SK-N-SH (cell line): Measurements from ENCODE around the gene SEPTIN7. TPM values are rescaled to one million over a fixed set of nuclear protein-coding genes. Genes with fewer than 3 reads are reported as not detected.

Source experiments
- CTCF ChIA-PET: fragments of 300-600, 350-600 bp; formaldehyde crosslinking; extraction: SDS; loops from one replicate; lab custom pipeline; 2021; lab: Yijun Ruan, JAX
- POLR2A ChIA-PET: fragments of 350-600 bp; sonication (Branson Sonifier 250); formaldehyde crosslinking; extraction: SDS; loops from one replicate; lab custom pipeline; 2020; ENCODE audit warnings: antibody characterized with exemption, inconsistent platforms; lab: Yijun Ruan, JAX
- DNase-seq: peaks from one replicate; pipeline ENCODE4 v3.0.0; 2012
- H2AFZ ChIP-seq: fragments of 200-600 bp; sonication (generic); 2 replicates; pipeline ENCODE4 v1.8.1; 2016; ENCODE audit warnings: antibody characterized with exemption, mild to moderate bottlenecking, low read depth
- H3F3A ChIP-seq: fragments of 200-600 bp; sonication (generic); replicated peaks from 2 replicates; pipeline ENCODE3; 2016; ENCODE audit warnings: antibody characterized with exemption, mild to moderate bottlenecking; ENCODE audit not compliant: insufficient read depth
- H3K27ac ChIP-seq, 2 experiments: fragments of 200-500 bp in 1 of 2; fragments of 200-600 bp in 1 of 2; sonication (Bioruptor generic) in 1 of 2; sonication (generic), shearing (Covaris generic) in 1 of 2; 2 replicates each; pipeline versions ENCODE4 v1.5.1 to v1.6.1; 2014 to 2016; ENCODE audit warnings: low read depth in 2 of 2, inconsistent platforms in 1 of 2, low read length in 1 of 2, mild to moderate bottlenecking in 1 of 2, mixed read lengths in 1 of 2
- H3K27me3 ChIP-seq: fragments of 200-600 bp; sonication (generic), shearing (Covaris generic); 2 replicates; pipeline ENCODE4 v1.6.1; 2016; ENCODE audit warnings: mixed run types; ENCODE audit not compliant: insufficient read depth
- H3K36me3 ChIP-seq, 2 experiments: fragments of 200-500 bp in 1 of 2; fragments of 200-600 bp in 1 of 2; sonication (Bioruptor generic) in 1 of 2; sonication (generic) in 1 of 2; replicated peaks in 1 of 2; 2 replicates each; pipeline versions ENCODE3 to v1.5.1; 2014 to 2016; ENCODE audit warnings: low read length in 1 of 2, mild to moderate bottlenecking in 1 of 2; ENCODE audit not compliant: insufficient read depth in 2 of 2, control insufficient read depth in 1 of 2
- H3K4me1 ChIP-seq, 2 experiments: fragments of 200-500 bp in 1 of 2; fragments of 200-600 bp in 1 of 2; sonication (Bioruptor generic) in 1 of 2; sonication (generic), shearing (Covaris generic) in 1 of 2; 2 replicates each; pipeline versions ENCODE4 v1.5.1 to v1.6.1; 2014 to 2016; ENCODE audit warnings: low read depth in 1 of 2, low read length in 1 of 2, mixed run types in 1 of 2; ENCODE audit not compliant: insufficient read depth in 2 of 2, control insufficient read depth in 1 of 2
- H3K4me2 ChIP-seq: fragments of 200-600 bp; sonication (generic), shearing (Covaris generic); 2 replicates; pipeline ENCODE4 v1.6.1; 2017; ENCODE audit warnings: mixed run types
- H3K4me3 ChIP-seq, 2 experiments: fragments of 200-500 bp in 1 of 2; fragments of 200-600 bp in 1 of 2; sonication (Bioruptor generic) in 1 of 2; sonication (generic), shearing (Covaris generic) in 1 of 2; 2 replicates each; pipeline versions ENCODE4 v1.5.1 to v1.8.1; 2014 to 2016; ENCODE audit warnings: low read depth in 2 of 2, inconsistent platforms in 1 of 2, low read length in 1 of 2, mild to moderate bottlenecking in 1 of 2, mixed read lengths in 1 of 2, moderate library complexity in 1 of 2
- H3K79me2 ChIP-seq: fragments of 200-600 bp; sonication (generic); 2 replicates; pipeline ENCODE4 v1.8.1; 2017; ENCODE audit warnings: mild to moderate bottlenecking; ENCODE audit not compliant: insufficient read depth
- H3K9ac ChIP-seq: fragments of 200-600 bp; sonication (generic); 2 replicates; pipeline ENCODE4 v1.6.1; 2017; ENCODE audit warnings: mixed run types
- H3K9me2 ChIP-seq: fragments of 200-600 bp; sonication (generic); 2 replicates; pipeline ENCODE4 v1.6.1; 2017; ENCODE audit warnings: mixed run types
- H3K9me3 ChIP-seq: fragments of 200-600 bp; sonication (generic); 2 replicates; pipeline ENCODE4 v1.6.1; 2017; ENCODE audit warnings: mixed run types, mild to moderate bottlenecking, moderate library complexity
- H4K20me1 ChIP-seq: fragments of 200-600 bp; sonication (generic); 2 replicates; pipeline ENCODE4 v1.6.1; 2017; ENCODE audit warnings: mild to moderate bottlenecking, mixed run types; ENCODE audit not compliant: insufficient read depth
- CHD2 ChIP-seq: fragments of 150-350 bp; IDR thresholded peaks from 2 replicates; pipeline ENCODE4 v1.6.1; 2018; ENCODE audit warnings: low read length; ENCODE audit not compliant: partially characterized antibody
- ELF1 ChIP-seq: IDR thresholded peaks from 2 replicates; pipeline ENCODE4 v1.4.0; 2012
- EP300 ChIP-seq, 2 experiments: IDR thresholded peaks; 2 replicates each; pipeline versions ENCODE4 v1.4.0 to v1.6.1; 2012; ENCODE audit warnings: borderline replicate concordance in 1 of 2, low read depth in 1 of 2, low read length in 1 of 2
- EZH2phosphoT487 ChIP-seq: fragments of 200-600 bp; sonication (generic); IDR thresholded peaks from 2 replicates; pipeline ENCODE4 v1.6.1; 2017; ENCODE audit warnings: low read depth, mixed run types, mild to moderate bottlenecking, antibody characterized with exemption, moderate library complexity, borderline replicate concordance
- GABPA ChIP-seq: IDR thresholded peaks from 2 replicates; pipeline ENCODE4 v1.4.0; 2012; ENCODE audit warnings: low read depth, mild to moderate bottlenecking
- GATA2 ChIP-seq: sonication (generic); formaldehyde crosslinking; IDR thresholded peaks from 2 replicates; pipeline ENCODE4 v1.5.0; 2020; ENCODE audit warnings: mild to moderate bottlenecking, missing genetic modification reagents
- MEF2A ChIP-seq: IDR thresholded peaks from 2 replicates; pipeline ENCODE4 v1.4.0; 2012; ENCODE audit warnings: low read depth, borderline replicate concordance
- MXI1 ChIP-seq: IDR thresholded peaks from 2 replicates; pipeline ENCODE4 v1.6.1; 2012; ENCODE audit warnings: mild to moderate bottlenecking, low read depth, low read length, improper control_type of control experiment
- NFIC ChIP-seq: IDR thresholded peaks from 2 replicates; pipeline ENCODE4 v1.4.0; 2012; ENCODE audit warnings: borderline replicate concordance
- RAD21 ChIP-seq: IDR thresholded peaks from 2 replicates; pipeline ENCODE4 v1.6.1; 2012; ENCODE audit warnings: mild to moderate bottlenecking, low read length
- RCOR1 ChIP-seq: fragments of 150-350 bp; IDR thresholded peaks from 2 replicates; pipeline ENCODE4 v1.6.1; 2017; ENCODE audit warnings: antibody characterized with exemption, low read length
- RXRA ChIP-seq: IDR thresholded peaks from 2 replicates; pipeline ENCODE4 v1.4.0; 2012; ENCODE audit warnings: low read depth, mild to moderate bottlenecking, borderline replicate concordance
- TCF12 ChIP-seq: IDR thresholded peaks from 2 replicates; pipeline ENCODE4 v1.4.0; 2012
- YY1 ChIP-seq: IDR thresholded peaks from 2 replicates; pipeline ENCODE4 v1.4.0; 2012; ENCODE audit warnings: low read depth, mild to moderate bottlenecking
- WGBS: methylation state at CpG from one replicate; pipeline ENCODE4 v1.1.6; 2017; ENCODE audit warnings: low lambda C conversion rate; 5-methylcytosine and 5-hydroxymethylcytosine counted together
- polyA plus RNA-seq, 3 experiments: library from polyadenylated mRNA; depleted of rRNA; stranded (reverse); fragments of >200 nt; gene quantifications; 2 replicates each; pipeline ENCODE4 v1.2.3, GENCODE V29; 2012
- TF ChIP-seq, protein P1 (sequence below): IDR thresholded peaks from 2 replicates; pipeline ENCODE4 v1.6.1; 2012; ENCODE audit warnings: mild to moderate bottlenecking, low read depth, low read length, moderate library complexity
- TF ChIP-seq, protein P2 (sequence below): IDR thresholded peaks from 2 replicates; pipeline ENCODE4 v1.4.0; 2012; ENCODE audit warnings: low read depth
- TF ChIP-seq, protein P3 (sequence below): fragments of 150-350 bp; IDR thresholded peaks from 2 replicates; pipeline ENCODE4 v1.6.1; 2016; ENCODE audit warnings: mild to moderate bottlenecking, low read depth, low read length
- TF ChIP-seq, protein P4 (sequence below): IDR thresholded peaks from 2 replicates; pipeline ENCODE4 v1.4.0; 2012; ENCODE audit warnings: low read depth, borderline replicate concordance

The SEPTIN7 gene
- polyA plus RNA-seq, 1 of the 3 experiments (the other 2 are of a cell fraction), result 119 TPM

DNA sequence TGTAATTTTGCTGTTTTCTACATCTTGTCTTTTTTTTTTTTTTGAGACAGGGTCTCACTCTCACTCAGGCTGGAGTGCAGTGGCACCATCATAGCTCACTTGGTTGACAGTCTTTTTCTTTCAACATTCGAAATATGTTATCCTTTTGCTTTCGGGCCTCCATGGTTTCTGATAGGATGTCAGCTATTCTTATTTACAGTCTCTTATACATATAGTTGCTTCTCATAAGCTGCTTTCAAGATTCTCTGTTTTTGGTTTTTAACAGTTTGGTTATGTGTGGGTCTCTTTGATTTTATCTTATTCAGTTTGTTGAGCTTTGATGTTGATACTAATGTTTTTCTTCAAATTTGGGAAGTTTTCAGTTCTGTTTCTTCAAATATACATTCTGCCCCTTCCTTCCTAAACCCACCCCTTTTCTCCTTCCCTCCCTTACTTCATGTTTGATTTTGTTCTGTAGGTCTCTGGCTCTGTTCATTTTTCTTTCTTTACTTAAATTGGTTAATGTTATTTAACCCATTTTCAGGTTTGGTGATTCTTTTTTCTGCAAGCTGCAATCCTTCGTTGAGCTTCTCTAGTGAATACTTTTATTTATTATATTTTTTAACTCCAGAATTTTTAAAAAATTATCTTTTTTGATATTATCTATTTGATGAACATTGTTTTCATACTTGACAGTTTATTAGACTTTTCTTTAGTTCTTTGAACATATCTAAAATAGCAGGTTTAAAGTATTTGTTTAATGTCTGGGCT is 19.3 kb downstream of the SEPTIN7 start:
- Histone ChIP-seq H4K20me1 (peaks cover 95% of the 10 kb centered on the region), H3K36me3 (peaks cover 0 to 35% of the 10 kb centered on the region in 2 experiments), H2AFZ (no peak overlapping the region), H3K9me2 (no peaks in the 10 kb centered on the region), H3K4me2 (no peak overlapping the region), H3K9ac (no peak overlapping the region), H3K4me1 (peaks cover 3 to 11% of the 10 kb centered on the region in 2 experiments; a peak in 2 of 4 replicates), H3K27ac (peak overlapping the region in 1 of 2 experiments; percentile 81; a peak in 1 of 4 replicates), H3K27me3 (no peaks in the 10 kb centered on the region), H3K79me2 (peaks cover 100% of the 10 kb centered on the region), H3K9me3 (peaks cover 9% of the 10 kb centered on the region; the same call in 1 of the 2 replicates), H3K4me3 (no peak overlapping the region), H3F3A (no peaks in the 10 kb centered on the region)
- no peak for DNase-seq
- TF ChIP-seq, protein P1, sequence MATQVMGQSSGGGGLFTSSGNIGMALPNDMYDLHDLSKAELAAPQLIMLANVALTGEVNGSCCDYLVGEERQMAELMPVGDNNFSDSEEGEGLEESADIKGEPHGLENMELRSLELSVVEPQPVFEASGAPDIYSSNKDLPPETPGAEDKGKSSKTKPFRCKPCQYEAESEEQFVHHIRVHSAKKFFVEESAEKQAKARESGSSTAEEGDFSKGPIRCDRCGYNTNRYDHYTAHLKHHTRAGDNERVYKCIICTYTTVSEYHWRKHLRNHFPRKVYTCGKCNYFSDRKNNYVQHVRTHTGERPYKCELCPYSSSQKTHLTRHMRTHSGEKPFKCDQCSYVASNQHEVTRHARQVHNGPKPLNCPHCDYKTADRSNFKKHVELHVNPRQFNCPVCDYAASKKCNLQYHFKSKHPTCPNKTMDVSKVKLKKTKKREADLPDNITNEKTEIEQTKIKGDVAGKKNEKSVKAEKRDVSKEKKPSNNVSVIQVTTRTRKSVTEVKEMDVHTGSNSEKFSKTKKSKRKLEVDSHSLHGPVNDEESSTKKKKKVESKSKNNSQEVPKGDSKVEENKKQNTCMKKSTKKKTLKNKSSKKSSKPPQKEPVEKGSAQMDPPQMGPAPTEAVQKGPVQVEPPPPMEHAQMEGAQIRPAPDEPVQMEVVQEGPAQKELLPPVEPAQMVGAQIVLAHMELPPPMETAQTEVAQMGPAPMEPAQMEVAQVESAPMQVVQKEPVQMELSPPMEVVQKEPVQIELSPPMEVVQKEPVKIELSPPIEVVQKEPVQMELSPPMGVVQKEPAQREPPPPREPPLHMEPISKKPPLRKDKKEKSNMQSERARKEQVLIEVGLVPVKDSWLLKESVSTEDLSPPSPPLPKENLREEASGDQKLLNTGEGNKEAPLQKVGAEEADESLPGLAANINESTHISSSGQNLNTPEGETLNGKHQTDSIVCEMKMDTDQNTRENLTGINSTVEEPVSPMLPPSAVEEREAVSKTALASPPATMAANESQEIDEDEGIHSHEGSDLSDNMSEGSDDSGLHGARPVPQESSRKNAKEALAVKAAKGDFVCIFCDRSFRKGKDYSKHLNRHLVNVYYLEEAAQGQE, result no peak
- TF ChIP-seq ELF1 (no peak), EZH2phosphoT487 (no peak), RAD21 (no peak), TCF12 (no peak), MEF2A (no peak), CHD2 (no peak), GATA2 (no peak), YY1 (no peak), RCOR1 (no peak), GABPA (no peak), MXI1 (no peak)
- TF ChIP-seq, protein P2, sequence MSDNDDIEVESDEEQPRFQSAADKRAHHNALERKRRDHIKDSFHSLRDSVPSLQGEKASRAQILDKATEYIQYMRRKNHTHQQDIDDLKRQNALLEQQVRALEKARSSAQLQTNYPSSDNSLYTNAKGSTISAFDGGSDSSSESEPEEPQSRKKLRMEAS, result no peak
- CTCF ChIA-PET, result interaction anchor here (0.9 to 3.9 kb wide), 5 partner anchors 11 to 85 kb away, joined by 3 to 25 read pairs (median 4); partner anchors contain the start of gene SEPTIN7
- 83% methylated on average over 3 of the region's 3 CpGs for WGBS
- POLR2A ChIA-PET, result interaction anchor here (0.7 kb wide), 1 partner anchor 19 kb away, joined by 4 read pairs; the partner anchor contains the start of gene SEPTIN7

DNA sequence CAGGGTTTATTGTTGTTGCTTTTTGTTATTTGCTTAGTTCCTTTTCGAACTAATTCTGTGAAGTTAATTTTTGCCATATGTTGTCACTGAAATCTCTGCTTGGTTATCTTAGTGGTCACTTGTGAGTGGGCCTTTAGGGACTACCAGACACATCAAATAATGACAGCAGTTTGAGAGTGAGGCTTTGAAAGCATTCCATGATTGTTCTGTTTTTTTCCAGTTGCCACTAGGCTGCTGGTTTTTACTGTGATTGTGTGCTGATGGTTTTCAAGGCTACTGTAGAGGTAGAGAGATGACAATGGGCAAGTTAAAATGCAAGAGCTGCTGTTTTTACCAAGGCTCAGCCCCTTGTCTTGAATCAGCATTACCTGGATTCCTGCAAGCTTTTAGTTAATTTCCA is 20.0 kb downstream of the SEPTIN7 start:
- ChIA-PET POLR2A (interaction anchor here (0.7 kb wide), 1 partner anchor 20 kb away, joined by 4 read pairs; the partner anchor contains the start of gene SEPTIN7), CTCF (interaction anchor here (1.2 to 3.9 kb wide), 4 partner anchors 10 to 84 kb away, joined by 3 to 25 read pairs (median 5); partner anchors contain the start of gene SEPTIN7)
- Histone ChIP-seq H3K27ac (peak overlapping the region in 1 of 2 experiments; percentile 81; a peak in 1 of 4 replicates), H3F3A (peaks cover 3% of the 10 kb centered on the region), H3K36me3 (peaks cover 0 to 29% of the 10 kb centered on the region in 2 experiments), H3K4me1 (peaks cover 8 to 11% of the 10 kb centered on the region in 2 experiments; a peak in 2 of 4 replicates), H2AFZ (no peak overlapping the region), H3K9me2 (no peaks in the 10 kb centered on the region), H3K4me2 (no peak overlapping the region), H3K27me3 (no peaks in the 10 kb centered on the region), H3K4me3 (no peak overlapping the region), H3K9me3 (peaks cover 9% of the 10 kb centered on the region; the same call in 1 of the 2 replicates), H3K9ac (no peak overlapping the region), H3K79me2 (peaks cover 100% of the 10 kb centered on the region), H4K20me1 (peaks cover 95% of the 10 kb centered on the region)
- 67% methylated on average over 1 of the region's 1 CpG for WGBS
- DNase-seq, result peak; percentile 59
- TF ChIP-seq ELF1 (no peak), CHD2 (no peak), NFIC (no peak), RXRA (no peak), RAD21 (0 out of 2 replicates have a peak, but pooled peaks have one; percentile 8), EZH2phosphoT487 (no peak), EP300 (IDR thresholded peaks at IDR 0.05; ENCODE audit: borderline replicate concordance in 1 of 2, low read depth in 1 of 2, low read length in 1 of 2) (0 out of 4 replicates have a peak, but pooled peaks of 1 of the 2 experiments have one; percentile 35), MXI1 (peak; percentile 51; the same call in 1 of the 2 replicates), TCF12 (no peak)
- TF ChIP-seq, protein P3, sequence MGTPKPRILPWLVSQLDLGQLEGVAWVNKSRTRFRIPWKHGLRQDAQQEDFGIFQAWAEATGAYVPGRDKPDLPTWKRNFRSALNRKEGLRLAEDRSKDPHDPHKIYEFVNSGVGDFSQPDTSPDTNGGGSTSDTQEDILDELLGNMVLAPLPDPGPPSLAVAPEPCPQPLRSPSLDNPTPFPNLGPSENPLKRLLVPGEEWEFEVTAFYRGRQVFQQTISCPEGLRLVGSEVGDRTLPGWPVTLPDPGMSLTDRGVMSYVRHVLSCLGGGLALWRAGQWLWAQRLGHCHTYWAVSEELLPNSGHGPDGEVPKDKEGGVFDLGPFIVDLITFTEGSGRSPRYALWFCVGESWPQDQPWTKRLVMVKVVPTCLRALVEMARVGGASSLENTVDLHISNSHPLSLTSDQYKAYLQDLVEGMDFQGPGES, result no peak
- TF ChIP-seq, protein P4, sequence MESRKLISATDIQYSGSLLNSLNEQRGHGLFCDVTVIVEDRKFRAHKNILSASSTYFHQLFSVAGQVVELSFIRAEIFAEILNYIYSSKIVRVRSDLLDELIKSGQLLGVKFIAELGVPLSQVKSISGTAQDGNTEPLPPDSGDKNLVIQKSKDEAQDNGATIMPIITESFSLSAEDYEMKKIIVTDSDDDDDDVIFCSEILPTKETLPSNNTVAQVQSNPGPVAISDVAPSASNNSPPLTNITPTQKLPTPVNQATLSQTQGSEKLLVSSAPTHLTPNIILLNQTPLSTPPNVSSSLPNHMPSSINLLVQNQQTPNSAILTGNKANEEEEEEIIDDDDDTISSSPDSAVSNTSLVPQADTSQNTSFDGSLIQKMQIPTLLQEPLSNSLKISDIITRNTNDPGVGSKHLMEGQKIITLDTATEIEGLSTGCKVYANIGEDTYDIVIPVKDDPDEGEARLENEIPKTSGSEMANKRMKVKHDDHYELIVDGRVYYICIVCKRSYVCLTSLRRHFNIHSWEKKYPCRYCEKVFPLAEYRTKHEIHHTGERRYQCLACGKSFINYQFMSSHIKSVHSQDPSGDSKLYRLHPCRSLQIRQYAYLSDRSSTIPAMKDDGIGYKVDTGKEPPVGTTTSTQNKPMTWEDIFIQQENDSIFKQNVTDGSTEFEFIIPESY, result no peak
